Measurements from ENCODE around the gene TMC6.

GRCh38 chr17:78141437-78142118 is 13.0 kb upstream of the TMC6 start:
- TF ChIP-seq CTCF (IDR thresholded peaks at IDR 0.05; ENCODE audit: insufficient read depth, low read depth, low read length) (no peak), EZH2 (IDR thresholded peaks at IDR 0.05; ENCODE audit: insufficient read depth, low read length) (no peak)

Measured in astrocyte (in vitro differentiated cells and primary cell).